Fibroblast of skin of left quadriceps (primary cell): Measurements from ENCODE around the gene ICAM1.
A peak's percentile ranks its signal among the peaks of the same experiment; 100 is the strongest.
"Not testable (repeated sequence)": the region's sequence is repeated elsewhere in the genome, so short reads cannot be mapped to it uniquely, and the experiment has no call there.

Experiments used
- DNase-seq, 2 experiments: peaks; one replicate each; pipeline ENCODE4 v3.0.0-alpha.2; 2013; ENCODE audit warnings: low read depth in 2 of 2

Gene ICAM1, protein sequence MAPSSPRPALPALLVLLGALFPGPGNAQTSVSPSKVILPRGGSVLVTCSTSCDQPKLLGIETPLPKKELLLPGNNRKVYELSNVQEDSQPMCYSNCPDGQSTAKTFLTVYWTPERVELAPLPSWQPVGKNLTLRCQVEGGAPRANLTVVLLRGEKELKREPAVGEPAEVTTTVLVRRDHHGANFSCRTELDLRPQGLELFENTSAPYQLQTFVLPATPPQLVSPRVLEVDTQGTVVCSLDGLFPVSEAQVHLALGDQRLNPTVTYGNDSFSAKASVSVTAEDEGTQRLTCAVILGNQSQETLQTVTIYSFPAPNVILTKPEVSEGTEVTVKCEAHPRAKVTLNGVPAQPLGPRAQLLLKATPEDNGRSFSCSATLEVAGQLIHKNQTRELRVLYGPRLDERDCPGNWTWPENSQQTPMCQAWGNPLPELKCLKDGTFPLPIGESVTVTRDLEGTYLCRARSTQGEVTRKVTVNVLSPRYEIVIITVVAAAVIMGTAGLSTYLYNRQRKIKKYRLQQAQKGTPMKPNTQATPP

GRCh38 chr19:10270616-10271394, at the start of gene ICAM1:
ICAM1 (plus strand) TSS chr19:10271120; CDS start chr19:10271160, 40 bp downstream.
- DNase-seq: no peak

GRCh38 chr19:10222201-10222890, 48.6 kb upstream of the ICAM1 start:
- no peak for DNase-seq

DNA sequence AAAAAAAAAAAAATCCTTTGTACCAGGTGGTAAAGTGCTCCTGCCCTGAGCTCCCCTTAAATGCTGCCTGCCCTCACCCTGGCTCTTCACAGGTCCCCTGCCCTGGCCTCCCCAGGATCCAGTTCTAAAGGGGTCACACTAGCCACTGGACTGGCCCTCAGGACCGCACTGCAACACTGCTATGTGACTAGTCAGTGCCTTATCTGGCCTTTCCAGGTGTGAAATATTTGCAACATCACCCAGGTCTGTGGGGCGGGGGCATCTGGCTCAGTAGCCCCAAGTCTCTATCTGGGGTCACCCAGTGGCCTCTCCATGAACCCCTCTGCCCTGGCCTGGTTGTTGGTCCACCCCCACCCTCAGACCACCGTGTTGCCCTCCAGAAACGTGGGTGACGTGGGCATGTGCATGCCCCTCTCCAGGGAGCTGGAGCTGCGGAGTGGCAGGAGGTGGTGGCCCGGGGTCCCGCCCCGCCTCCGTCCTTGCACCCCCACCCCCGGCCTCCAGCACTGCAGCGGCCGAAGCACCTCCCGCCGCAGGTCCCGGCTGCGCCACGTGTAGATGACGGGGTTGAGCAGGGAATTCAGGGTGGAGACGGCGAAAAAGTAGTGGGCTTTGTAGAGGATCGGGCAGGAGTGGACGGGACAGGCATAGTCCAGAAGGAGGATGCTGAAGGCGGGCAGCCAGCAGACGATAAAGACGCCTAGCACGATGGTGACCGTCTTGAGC, 47.3 kb upstream of the ICAM1 start:
- DNase-seq: no peak

DNA sequence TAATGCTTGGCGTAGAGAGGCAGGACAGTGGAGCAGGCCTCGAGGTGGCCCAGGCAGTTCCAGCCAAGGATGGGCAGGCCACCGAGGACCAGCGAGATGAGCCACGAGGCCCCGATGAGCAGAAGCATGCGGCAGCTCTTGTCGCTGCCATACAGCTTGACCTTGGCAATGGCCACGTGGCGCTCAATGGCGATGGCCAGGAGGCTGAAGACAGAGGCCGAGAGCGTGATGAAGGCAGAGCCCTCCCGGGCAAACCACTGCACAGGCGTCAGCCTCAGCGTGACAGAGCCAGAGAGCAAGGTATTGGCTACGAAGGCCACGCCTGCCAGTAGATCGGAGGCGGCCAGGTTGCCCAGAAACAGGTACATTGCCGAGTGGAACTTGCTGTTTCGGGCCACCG, 46.6 kb upstream of the ICAM1 start:
- no peak for DNase-seq

DNA sequence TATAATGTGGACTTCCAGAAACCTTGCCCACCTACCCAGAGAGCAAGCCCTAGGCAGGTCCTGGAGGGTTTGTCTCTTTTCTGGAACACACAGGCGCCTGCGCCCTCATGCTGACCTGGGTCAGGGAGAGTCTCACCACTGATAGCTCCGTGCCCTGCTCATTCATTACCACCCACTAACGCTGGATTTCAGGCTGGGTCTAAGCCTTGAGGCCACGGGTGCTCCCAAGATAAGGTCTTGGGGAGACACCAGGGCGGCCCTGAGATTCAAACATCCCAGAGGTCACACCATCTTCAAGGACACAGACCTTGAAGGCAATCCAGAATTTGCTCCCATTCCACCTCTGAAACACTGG, 44.9 kb upstream of the ICAM1 start:
- no peak for DNase-seq

DNA sequence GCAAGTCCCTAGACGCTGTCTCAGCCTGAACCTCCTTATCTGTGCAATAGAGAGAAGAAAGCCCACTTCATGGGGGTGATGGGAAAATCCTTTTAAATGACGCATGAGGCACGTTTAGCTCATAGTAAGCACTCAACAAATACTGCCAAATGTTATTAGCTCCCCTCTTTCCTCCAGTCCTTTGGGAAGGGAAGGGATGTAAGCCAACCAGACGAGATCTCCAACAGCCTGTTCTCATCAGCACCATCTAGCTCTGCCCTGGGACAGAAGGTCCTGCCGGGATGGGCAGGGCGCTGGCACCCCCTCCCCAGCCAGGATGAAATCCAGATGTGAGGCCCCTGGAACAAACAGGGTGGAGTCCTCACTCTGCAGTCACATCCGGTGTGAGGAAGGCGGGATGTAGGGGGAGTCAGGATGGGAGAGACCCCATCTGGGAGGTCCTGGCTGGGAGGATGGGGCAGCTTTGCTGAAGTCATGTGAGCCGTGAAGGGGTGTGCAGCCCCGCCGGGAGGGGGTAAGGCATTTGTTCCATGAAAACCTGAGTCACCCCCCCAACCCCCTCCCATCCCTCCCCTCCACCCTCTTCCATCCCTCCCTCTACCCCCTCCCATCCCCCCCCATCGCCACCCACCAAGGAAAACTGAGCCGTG, 44.4 kb upstream of the ICAM1 start:
- DNase-seq: peak; percentile 94

DNA sequence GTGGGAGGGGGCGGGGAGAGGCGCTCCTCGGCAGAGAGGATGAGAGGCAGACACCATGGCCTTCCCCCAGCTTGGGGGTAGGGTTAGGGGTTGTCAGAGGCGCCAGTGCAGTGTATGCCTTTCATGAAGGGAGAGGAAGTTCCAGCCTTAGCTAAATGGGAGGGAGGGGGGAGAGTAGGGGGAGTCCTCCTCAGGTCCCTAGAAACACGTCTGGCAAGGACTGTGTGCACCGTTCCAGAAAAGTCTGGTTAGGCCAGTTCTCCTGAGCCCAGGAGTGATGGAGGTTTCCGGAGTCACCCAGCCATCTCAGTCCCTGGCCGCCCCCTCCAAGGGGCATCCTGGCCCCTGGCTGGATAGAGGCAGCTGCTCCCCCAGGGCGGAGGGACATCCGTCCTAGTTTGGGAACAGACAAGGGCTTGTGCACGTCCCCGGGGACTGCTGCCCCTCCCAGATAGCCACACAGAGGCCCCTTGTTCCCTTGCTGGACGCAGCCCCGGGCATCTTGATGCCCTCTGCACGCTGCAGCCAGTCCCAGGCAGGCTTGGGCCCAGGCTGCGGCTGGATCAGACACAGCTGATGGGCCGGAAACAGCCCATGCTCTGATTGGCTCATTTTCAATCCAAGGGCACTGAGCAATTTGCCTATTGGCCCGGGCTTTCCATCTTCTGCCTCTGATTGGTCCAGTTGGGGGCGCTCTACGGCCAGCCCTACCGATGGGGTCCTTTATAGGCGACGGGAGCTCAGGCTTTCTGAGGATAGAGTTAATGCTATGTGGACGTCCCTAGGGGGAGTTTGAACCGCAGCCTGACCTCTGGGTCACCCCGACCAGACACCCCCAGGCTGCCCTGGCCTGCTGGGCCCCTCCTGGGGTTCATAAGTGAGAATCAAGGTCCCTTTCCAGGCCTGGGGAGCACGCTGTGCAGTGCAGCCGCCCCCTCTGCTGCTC, 43.6 kb upstream of the ICAM1 start:
- DNase-seq: no peak

- DNase-seq: no peak
Observed at GRCh38 chr19:10228393-10228792, 42.5 kb upstream of the ICAM1 start.

GRCh38 chr19:10228920-10229319, 42.0 kb upstream of the ICAM1 start:
- DNase-seq: no peak

- DNase-seq: no peak
Observed at GRCh38 chr19:10230173-10230860, 40.6 kb upstream of the ICAM1 start.

- peak; percentile 50 to 57 for DNase-seq
Observed at GRCh38 chr19:10230861-10231611, 39.9 kb upstream of the ICAM1 start, which contains the start of gene S1PR2. S1PR2 (minus strand) TSS chr19:10231331; CDS start chr19:10224905, 6,426 bp downstream.

- DNase-seq: no peak
Observed at GRCh38 chr19:10231612-10232228, 39.2 kb upstream of the ICAM1 start.

GRCh38 chr19:10233946-10234345, 37.0 kb upstream of the ICAM1 start:
- DNase-seq: no peak

DNA sequence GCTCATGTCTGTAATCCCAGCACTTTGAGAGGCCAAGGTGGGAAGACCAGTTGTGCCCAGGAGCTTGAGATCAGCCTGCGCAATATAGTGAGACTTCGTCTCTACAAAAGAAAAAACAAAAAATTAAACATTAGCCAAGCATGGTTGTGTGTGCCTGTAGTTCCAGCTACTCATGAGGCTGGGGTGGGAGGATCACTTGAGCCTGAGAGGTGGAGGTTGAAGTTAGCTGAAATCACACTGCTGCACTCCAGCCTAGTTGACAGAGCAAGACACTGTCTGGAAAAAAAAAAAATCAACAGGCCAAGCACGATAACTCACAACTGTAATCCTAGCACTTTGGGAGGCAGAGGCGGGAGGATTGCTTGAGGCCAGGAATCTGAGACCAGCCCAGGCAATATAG, 35.9 kb upstream of the ICAM1 start:
- DNase-seq: no peak

GRCh38 chr19:10235409-10235808, 35.5 kb upstream of the ICAM1 start:
- DNase-seq: not testable (repeated sequence)

DNA sequence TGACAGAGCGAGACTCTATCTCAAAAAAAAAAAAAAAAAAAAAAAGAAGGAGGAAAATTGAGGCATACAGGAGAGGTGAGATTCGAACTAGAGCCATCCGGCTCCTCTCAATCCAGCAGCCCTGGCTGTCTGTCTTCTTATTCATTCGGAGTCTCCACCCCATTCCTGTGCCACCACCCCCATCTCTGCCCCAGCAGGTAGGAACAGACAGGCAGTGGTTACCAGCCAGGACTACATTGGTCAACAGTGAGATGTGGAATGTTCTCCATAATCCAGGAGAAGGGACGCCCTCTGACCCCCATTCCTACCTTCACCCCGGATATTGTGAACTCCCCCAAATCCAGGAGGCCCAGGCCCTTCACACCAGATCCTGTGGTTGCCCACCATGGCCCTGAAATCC, 33.2 kb upstream of the ICAM1 start:
- DNase-seq: no peak

- peak; percentile 77 to 78 for DNase-seq
Observed at GRCh38 chr19:10238172-10238783, 32.6 kb upstream of the ICAM1 start.
